ENCODE results near the gene ANG.
"Not testable (repeated sequence)": the region's sequence is repeated elsewhere in the genome, so short reads cannot be mapped to it uniquely, and the experiment has no call there.

ANG gene

DNA sequence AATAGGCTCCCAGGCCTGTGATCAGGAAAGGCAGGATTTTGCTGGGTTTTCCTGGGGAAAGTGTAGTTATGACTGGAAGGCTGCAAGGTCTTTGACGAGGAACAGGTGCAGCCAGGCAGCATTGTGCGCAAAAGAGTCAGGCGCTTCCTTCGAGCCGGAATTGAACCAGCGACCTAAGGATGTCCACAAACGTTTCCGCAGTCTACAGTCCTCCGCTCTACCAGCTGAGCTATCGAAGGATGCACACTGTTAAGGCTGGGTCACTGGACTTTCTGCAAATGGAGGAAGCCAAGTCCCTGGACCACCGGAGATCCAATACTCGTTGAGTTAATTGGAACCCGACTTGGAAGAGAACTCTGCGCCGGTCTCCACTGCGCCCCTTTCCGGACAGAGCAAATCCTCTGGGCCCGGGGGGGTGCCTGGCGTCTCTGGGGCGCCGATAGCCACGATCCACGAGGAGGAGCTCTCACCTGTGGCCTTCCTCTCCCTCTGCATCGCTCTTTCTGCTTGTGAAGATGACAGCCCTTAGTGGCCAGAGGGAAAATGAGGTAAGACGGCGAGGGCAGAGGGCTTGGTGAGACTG lies 28.7 kb upstream of the ANG start:
- H3K4me2 ChIP-seq (ENCODE audit: low read length): no peak overlapping the region

GRCh38 chr14:20661197-20661596 lies 27.4 kb upstream of the ANG start:
- TF ChIP-seq EZH2phosphoT487 (IDR thresholded peaks at IDR 0.05; ENCODE audit: low read depth): no peak
- TF ChIP-seq, protein P1, sequence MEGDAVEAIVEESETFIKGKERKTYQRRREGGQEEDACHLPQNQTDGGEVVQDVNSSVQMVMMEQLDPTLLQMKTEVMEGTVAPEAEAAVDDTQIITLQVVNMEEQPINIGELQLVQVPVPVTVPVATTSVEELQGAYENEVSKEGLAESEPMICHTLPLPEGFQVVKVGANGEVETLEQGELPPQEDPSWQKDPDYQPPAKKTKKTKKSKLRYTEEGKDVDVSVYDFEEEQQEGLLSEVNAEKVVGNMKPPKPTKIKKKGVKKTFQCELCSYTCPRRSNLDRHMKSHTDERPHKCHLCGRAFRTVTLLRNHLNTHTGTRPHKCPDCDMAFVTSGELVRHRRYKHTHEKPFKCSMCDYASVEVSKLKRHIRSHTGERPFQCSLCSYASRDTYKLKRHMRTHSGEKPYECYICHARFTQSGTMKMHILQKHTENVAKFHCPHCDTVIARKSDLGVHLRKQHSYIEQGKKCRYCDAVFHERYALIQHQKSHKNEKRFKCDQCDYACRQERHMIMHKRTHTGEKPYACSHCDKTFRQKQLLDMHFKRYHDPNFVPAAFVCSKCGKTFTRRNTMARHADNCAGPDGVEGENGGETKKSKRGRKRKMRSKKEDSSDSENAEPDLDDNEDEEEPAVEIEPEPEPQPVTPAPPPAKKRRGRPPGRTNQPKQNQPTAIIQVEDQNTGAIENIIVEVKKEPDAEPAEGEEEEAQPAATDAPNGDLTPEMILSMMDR (IDR thresholded peaks at IDR 0.05; ENCODE audit: low read depth, low read length): no peak
- Histone ChIP-seq H3K36me3 (replicated peaks; ENCODE audit: low read depth, low read length) (no peaks in the 10 kb centered on the region), H3K4me1 (ENCODE audit: low read length) (peaks cover 2% of the 10 kb centered on the region; the same call in 1 of the 2 replicates), H3K27ac (ENCODE audit: low read length) (no peak overlapping the region), H2AFZ (ENCODE audit: low read depth, low read length) (no peak overlapping the region), H3K9ac (ENCODE audit: low read length) (no peak overlapping the region), H3K4me3 (ENCODE audit: low read length) (no peak overlapping the region), H4K20me1 (ENCODE audit: insufficient read depth, low read length) (no peaks in the 10 kb centered on the region; the same call in 1 of the 2 replicates), H3K4me2 (ENCODE audit: low read length) (no peak overlapping the region), H3K79me2 (ENCODE audit: low read length) (no peaks in the 10 kb centered on the region), H3K27me3 (ENCODE audit: low read depth, low read length) (no peaks in the 10 kb centered on the region), H3K9me3 (ENCODE audit: insufficient read depth, low read length) (no peaks in the 10 kb centered on the region)

More for the DNA sequence above, 28.7 kb upstream of the ANG start:
- no peaks in the 10 kb centered on the region for H3K9me3 ChIP-seq (ENCODE audit: insufficient read depth, low read length)
- no peak overlapping the region for H3K9ac ChIP-seq (ENCODE audit: low read length)
- H3K4me1 ChIP-seq (ENCODE audit: low read length): no peaks in the 10 kb centered on the region
- H4K20me1 ChIP-seq (ENCODE audit: insufficient read depth, low read length): no peaks in the 10 kb centered on the region; the same call in 1 of the 2 replicates
- H2AFZ ChIP-seq (ENCODE audit: low read depth, low read length): no peak overlapping the region
- H3K36me3 ChIP-seq (replicated peaks; ENCODE audit: low read depth, low read length): no peaks in the 10 kb centered on the region
- no peak overlapping the region for H3K27ac ChIP-seq (ENCODE audit: low read length)
- TF ChIP-seq, protein P1 (IDR thresholded peaks at IDR 0.05; ENCODE audit: low read depth, low read length): no peak
- no peak for TF ChIP-seq EZH2phosphoT487 (IDR thresholded peaks at IDR 0.05; ENCODE audit: low read depth)
- no peaks in the 10 kb centered on the region for H3K79me2 ChIP-seq (ENCODE audit: low read length)
- no peaks in the 10 kb centered on the region for H3K27me3 ChIP-seq (ENCODE audit: low read depth, low read length)
- H3K4me3 ChIP-seq (ENCODE audit: low read length): no peak overlapping the region

- Histone ChIP-seq H3K4me2 (ENCODE audit: low read length) (no peak overlapping the region), H3K4me3 (ENCODE audit: low read length) (no peak overlapping the region), H4K20me1 (ENCODE audit: insufficient read depth, low read length) (no peaks in the 10 kb centered on the region; the same call in 1 of the 2 replicates), H3K9me3 (ENCODE audit: insufficient read depth, low read length) (no peaks in the 10 kb centered on the region), H3K27ac (ENCODE audit: low read length) (no peak overlapping the region), H2AFZ (ENCODE audit: low read depth, low read length) (no peak overlapping the region), H3K4me1 (ENCODE audit: low read length) (peaks cover 19% of the 10 kb centered on the region), H3K9ac (ENCODE audit: low read length) (no peak overlapping the region), H3K27me3 (ENCODE audit: low read depth, low read length) (no peaks in the 10 kb centered on the region), H3K36me3 (replicated peaks; ENCODE audit: low read depth, low read length) (no peaks in the 10 kb centered on the region), H3K79me2 (ENCODE audit: low read length) (no peaks in the 10 kb centered on the region)
- TF ChIP-seq EZH2phosphoT487 (IDR thresholded peaks at IDR 0.05; ENCODE audit: low read depth): no peak
- TF ChIP-seq, protein P1 (IDR thresholded peaks at IDR 0.05; ENCODE audit: low read depth, low read length): peak; percentile 51
These were observed 25.4 kb upstream of the ANG start for GRCh38 chr14:20662968-20663732.

DNA sequence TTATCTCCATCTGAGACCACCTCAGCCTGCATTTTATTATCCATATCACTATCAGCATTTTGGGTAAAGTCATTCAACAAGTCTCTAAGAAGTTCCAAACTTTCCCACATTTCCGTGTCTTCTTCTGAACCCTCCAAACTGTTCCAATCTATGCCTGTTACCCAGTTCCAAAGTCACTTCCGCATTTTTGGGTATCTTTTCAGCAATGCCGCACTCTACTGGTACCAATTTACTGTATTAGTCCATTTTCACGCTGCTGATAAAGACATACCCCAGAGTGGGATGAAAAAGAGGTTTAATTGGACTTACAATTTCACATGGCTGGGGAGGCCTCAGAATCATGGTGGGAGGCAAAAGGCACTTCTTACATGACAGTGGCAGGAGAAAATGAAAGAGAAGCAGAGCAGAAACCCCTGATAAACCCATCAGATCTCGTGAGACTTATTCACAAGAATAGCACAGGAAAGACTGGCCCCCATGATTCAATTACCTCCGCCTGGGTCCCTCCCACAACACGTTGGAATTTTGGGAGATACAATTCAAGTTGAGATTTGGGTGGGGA lies 22.1 kb upstream of the ANG start:
- peak overlapping the region; percentile 71 for H3K4me2 ChIP-seq (ENCODE audit: low read length)
- TF ChIP-seq, protein P1 (IDR thresholded peaks at IDR 0.05; ENCODE audit: low read depth, low read length): peak; percentile 28; the same call in 1 of the 2 replicates
- not testable (repeated sequence) for H4K20me1 ChIP-seq (ENCODE audit: insufficient read depth, low read length); H3K36me3 ChIP-seq (replicated peaks; ENCODE audit: low read depth, low read length); H3K9me3 ChIP-seq (ENCODE audit: insufficient read depth, low read length); H3K27me3 ChIP-seq (ENCODE audit: low read depth, low read length); H3K79me2 ChIP-seq (ENCODE audit: low read length)
- peak overlapping the region; percentile 73 for H3K9ac ChIP-seq (ENCODE audit: low read length)
- H2AFZ ChIP-seq (ENCODE audit: low read depth, low read length): peak overlapping the region; percentile 81; the same call in 1 of the 2 replicates
- peak overlapping the region; percentile 54 for H3K27ac ChIP-seq (ENCODE audit: low read length)
- H3K4me1 ChIP-seq (ENCODE audit: low read length): peaks cover 26% of the 10 kb centered on the region
- peak overlapping the region; percentile 80 for H3K4me3 ChIP-seq (ENCODE audit: low read length)
